SW480 (cell line): Measurements from ENCODE around the gene DNAJC6.

Experiments used
- DNase-seq: peaks from one replicate; pipeline ENCODE4 v3.0.0-alpha.2; 2016; ENCODE audit warnings: low spot score

Gene DNAJC6

GRCh38 chr1:65407877-65408276 lies 98.5 kb downstream of the DNAJC6 start:
- no peak for DNase-seq

- no peak for DNase-seq
Observed at GRCh38 chr1:65409314-65409713, 100.0 kb downstream of the DNAJC6 start.

- DNase-seq: no peak
Observed at GRCh38 chr1:65409816-65410326, 100.5 kb downstream of the DNAJC6 start.

- no peak for DNase-seq
Observed at GRCh38 chr1:65412256-65412983, 103.1 kb downstream of the DNAJC6 start.

GRCh38 chr1:65412984-65413375 lies 103.6 kb downstream of the DNAJC6 start:
- no peak for DNase-seq

- DNase-seq: no peak
Observed at GRCh38 chr1:65414538-65414937, 105.2 kb downstream of the DNAJC6 start.

GRCh38 chr1:65416767-65417166 lies 107.4 kb downstream of the DNAJC6 start:
- no peak for DNase-seq

GRCh38 chr1:65417729-65418128 lies 108.4 kb downstream of the DNAJC6 start:
- no peak for DNase-seq

- DNase-seq: no peak
Observed at GRCh38 chr1:65418522-65419185, 109.3 kb downstream of the DNAJC6 start.

GRCh38 chr1:65419681-65420589 lies 110.6 kb downstream of the DNAJC6 start:
- peak; percentile 95 for DNase-seq

- DNase-seq: peak; percentile 54
Observed at GRCh38 chr1:65420590-65421350, 111.4 kb downstream of the DNAJC6 start, which contains the start of the genes LEPR and LEPROT. Gene LEPR (plus strand): TSS chr1:65420668. CDS start chr1:65565566, 144,898 bp downstream. Gene LEPROT (plus strand): TSS chr1:65420668. CDS start chr1:65420725, 57 bp downstream.

- DNase-seq: no peak
Observed at GRCh38 chr1:65421351-65422025, 112.1 kb downstream of the DNAJC6 start.

GRCh38 chr1:65422241-65423203 lies 113.2 kb downstream of the DNAJC6 start:
- DNase-seq: no peak

- DNase-seq: peak; percentile 20
Observed at GRCh38 chr1:65423884-65424572, 114.7 kb downstream of the DNAJC6 start.

GRCh38 chr1:65424573-65424889 lies 115.2 kb downstream of the DNAJC6 start:
- no peak for DNase-seq

GRCh38 chr1:65425006-65425405 lies 115.7 kb downstream of the DNAJC6 start:
- DNase-seq: no peak

GRCh38 chr1:65425697-65426096 lies 116.4 kb downstream of the DNAJC6 start:
- peak; percentile 6 for DNase-seq

- DNase-seq: no peak
Observed at GRCh38 chr1:65429078-65429477, 119.7 kb downstream of the DNAJC6 start.

GRCh38 chr1:65429806-65430205 lies 120.5 kb downstream of the DNAJC6 start:
- DNase-seq: no peak
